Measurements from ENCODE around the gene RABL2B.
"Not testable (repeated sequence)": the region's sequence is repeated elsewhere in the genome, so short reads cannot be mapped to it uniquely, and the experiment has no call there.

GRCh38 chr22:50756949-50757491, 26.4 kb downstream of the RABL2B start:
- TF ChIP-seq POLR2A (IDR thresholded peaks at IDR 0.05; ENCODE audit: low read depth, low read length) = not testable (repeated sequence)
- peak in 1 of 2 donors; percentile 23 for TF ChIP-seq CTCF (IDR thresholded peaks at IDR 0.05; ENCODE audit: extremely low read depth in 1 of 2, insufficient read depth in 1 of 2, low read depth in 1 of 2, low read length in 2 of 2)
